ENCODE results near the gene FCHSD2. TPM values are rescaled to one million over a fixed set of nuclear protein-coding genes. Genes with fewer than 3 reads are reported as not detected.

The FCHSD2 gene
- total RNA-seq, 1 donor from 2014 or later = 43.4 TPM

DNA sequence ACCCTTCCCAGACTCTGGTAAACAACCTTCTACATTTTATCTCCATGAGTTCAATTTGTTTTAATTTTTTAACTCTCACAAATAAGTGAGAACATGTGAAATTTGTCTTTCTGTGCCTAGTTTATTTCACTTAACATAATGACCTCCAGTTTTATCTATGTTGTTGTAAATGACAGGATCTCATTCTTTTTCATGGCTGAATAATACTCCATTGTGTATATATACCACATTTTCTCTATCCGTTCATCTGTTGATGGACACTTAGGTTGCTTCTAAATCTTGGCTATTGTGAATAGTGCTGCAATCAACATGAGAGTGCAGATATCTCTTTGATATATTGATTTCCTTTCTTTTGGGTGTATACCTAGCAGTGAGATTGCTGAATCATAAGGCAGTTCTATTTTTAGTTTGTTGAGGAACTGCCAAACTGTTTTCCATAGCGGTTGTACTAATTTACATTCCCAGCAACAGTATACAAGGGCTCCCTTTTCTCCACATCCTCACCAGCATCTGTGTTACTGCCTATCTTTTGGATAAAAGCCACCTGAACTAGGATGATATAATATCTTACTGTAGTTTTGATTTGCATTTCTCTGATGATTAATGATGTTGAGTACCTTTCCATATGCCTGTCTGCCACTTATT is 234.0 kb downstream of the FCHSD2 start:
- Histone ChIP-seq H3K4me1 (no peaks in the 10 kb centered on the region), H3K27ac (replicated peaks) (no peak overlapping the region), H3K27me3 (ENCODE audit: low read depth) (no peaks in the 10 kb centered on the region), H3K36me3 (peaks cover 15% of the 10 kb centered on the region), H3K4me3 (no peak overlapping the region), H3K9me3 (replicated peaks) (peaks cover 40% of the 10 kb centered on the region)
- TF ChIP-seq, protein P1, sequence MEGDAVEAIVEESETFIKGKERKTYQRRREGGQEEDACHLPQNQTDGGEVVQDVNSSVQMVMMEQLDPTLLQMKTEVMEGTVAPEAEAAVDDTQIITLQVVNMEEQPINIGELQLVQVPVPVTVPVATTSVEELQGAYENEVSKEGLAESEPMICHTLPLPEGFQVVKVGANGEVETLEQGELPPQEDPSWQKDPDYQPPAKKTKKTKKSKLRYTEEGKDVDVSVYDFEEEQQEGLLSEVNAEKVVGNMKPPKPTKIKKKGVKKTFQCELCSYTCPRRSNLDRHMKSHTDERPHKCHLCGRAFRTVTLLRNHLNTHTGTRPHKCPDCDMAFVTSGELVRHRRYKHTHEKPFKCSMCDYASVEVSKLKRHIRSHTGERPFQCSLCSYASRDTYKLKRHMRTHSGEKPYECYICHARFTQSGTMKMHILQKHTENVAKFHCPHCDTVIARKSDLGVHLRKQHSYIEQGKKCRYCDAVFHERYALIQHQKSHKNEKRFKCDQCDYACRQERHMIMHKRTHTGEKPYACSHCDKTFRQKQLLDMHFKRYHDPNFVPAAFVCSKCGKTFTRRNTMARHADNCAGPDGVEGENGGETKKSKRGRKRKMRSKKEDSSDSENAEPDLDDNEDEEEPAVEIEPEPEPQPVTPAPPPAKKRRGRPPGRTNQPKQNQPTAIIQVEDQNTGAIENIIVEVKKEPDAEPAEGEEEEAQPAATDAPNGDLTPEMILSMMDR (IDR thresholded peaks at IDR 0.05; ENCODE audit: borderline replicate concordance) = no peak
- intact Hi-C loops (cut with micrococcal nuclease) = no loop called here
- DNase-seq = no peak

DNA sequence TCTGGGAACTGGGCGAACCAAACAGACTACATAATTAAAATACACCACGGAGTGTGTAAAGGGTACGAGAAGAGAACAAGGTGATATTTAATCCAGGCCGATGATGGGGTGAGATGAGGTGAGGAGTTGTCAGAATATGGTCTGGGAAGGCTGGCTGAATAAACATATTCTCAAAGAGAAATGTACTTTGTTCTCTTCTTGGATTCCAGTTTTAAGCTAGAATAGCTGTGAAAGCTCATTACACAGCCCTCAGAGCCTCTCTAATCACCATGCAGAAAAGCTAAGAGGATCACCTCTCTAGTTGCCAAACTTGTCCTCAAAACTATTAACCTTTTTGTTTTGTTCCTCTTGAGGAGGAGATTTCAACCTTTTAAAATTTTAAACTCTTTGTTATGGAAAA is 238.1 kb downstream of the FCHSD2 start:
- Histone ChIP-seq H3K36me3 (peaks cover 13% of the 10 kb centered on the region), H3K27ac (replicated peaks) (no peak overlapping the region), H3K4me1 (no peaks in the 10 kb centered on the region), H3K27me3 (ENCODE audit: low read depth) (no peaks in the 10 kb centered on the region), H3K9me3 (replicated peaks) (peaks cover 20% of the 10 kb centered on the region), H3K4me3 (no peak overlapping the region)
- intact Hi-C loops (cut with micrococcal nuclease) = no loop called here
- DNase-seq = no peak
- TF ChIP-seq, protein P1 (IDR thresholded peaks at IDR 0.05; ENCODE audit: borderline replicate concordance) = no peak

DNA sequence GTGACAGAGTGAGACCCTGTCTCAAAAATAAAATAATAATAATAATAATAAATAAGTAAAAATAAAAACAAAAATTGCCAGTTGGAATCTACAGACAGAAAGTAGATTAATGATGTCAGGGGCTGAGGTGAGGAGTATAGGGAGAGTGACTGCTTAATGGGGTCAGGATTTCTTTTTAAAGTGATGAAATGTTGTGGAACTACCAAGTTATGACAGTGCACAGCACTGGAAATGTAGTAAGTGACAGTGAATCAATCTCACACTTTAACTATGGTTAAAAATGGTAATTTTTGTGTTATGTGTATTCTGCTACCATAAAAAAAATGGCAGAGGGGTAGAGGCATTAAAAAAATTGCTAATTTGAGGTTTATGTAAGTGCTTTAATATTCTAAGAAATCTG is 240.7 kb downstream of the FCHSD2 start:
- peaks cover 4% of the 10 kb centered on the region for H3K9me3 ChIP-seq (replicated peaks)
- no peak overlapping the region for H3K27ac ChIP-seq (replicated peaks)
- no peaks in the 10 kb centered on the region for H3K4me1 ChIP-seq
- intact Hi-C loops (cut with micrococcal nuclease) = no loop called here
- H3K27me3 ChIP-seq (ENCODE audit: low read depth) = no peaks in the 10 kb centered on the region
- no peak for DNase-seq
- TF ChIP-seq, protein P1 (IDR thresholded peaks at IDR 0.05; ENCODE audit: borderline replicate concordance) = no peak
- H3K4me3 ChIP-seq = no peak overlapping the region
- H3K36me3 ChIP-seq = peaks cover 13% of the 10 kb centered on the region

DNA sequence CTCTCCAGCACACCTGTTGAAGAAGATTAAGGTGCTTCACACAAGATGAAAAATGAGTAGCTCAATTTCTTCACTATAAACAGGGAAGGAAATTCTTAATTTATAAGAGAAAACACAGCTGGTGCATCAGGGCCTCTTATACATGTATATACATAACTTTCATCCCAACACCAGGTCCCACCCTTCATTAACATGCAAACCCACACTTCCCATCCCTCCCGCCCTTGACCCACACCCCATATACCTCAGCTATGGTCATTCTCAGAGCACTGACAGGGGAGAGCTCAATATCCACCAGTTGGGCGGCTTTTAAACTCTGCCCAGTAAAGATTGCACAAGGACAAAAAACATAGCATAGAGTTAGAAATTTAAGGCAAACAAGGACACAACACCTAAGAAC is 242.1 kb downstream of the FCHSD2 start:
- H3K4me3 ChIP-seq = no peak overlapping the region
- no peaks in the 10 kb centered on the region for H3K4me1 ChIP-seq
- H3K36me3 ChIP-seq = peaks cover 13% of the 10 kb centered on the region
- no peak overlapping the region for H3K27ac ChIP-seq (replicated peaks)
- intact Hi-C loops (cut with micrococcal nuclease) = no loop called here
- DNase-seq = no peak
- no peaks in the 10 kb centered on the region for H3K27me3 ChIP-seq (ENCODE audit: low read depth)
- TF ChIP-seq, protein P1 (IDR thresholded peaks at IDR 0.05; ENCODE audit: borderline replicate concordance) = no peak
- H3K9me3 ChIP-seq (replicated peaks) = no peaks in the 10 kb centered on the region

DNA sequence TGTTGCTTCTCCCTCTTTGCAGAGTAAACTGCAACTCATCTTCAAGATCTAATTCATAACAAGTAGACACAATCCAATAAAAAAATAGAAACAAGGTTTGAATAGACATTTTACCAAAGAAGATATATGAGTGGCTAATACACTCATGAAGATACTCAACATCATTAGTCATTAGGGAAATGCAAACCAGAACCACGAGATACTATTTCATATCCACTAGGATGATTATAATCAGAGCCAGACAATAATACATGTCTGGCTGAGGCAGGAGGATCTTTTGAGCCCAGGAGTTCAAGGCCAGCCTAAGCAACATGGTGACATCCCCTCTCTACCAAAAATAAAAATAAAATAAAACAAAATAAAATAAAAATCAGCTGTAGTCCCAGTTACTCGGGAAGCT is 242.9 kb downstream of the FCHSD2 start:
- no peaks in the 10 kb centered on the region for H3K27me3 ChIP-seq (ENCODE audit: low read depth)
- intact Hi-C loops (cut with micrococcal nuclease) = no loop called here
- DNase-seq = no peak
- TF ChIP-seq, protein P1 (IDR thresholded peaks at IDR 0.05; ENCODE audit: borderline replicate concordance) = no peak
- H3K27ac ChIP-seq (replicated peaks) = no peak overlapping the region
- H3K4me3 ChIP-seq = no peak overlapping the region
- no peaks in the 10 kb centered on the region for H3K9me3 ChIP-seq (replicated peaks)
- peaks cover 13% of the 10 kb centered on the region for H3K36me3 ChIP-seq
- H3K4me1 ChIP-seq = no peaks in the 10 kb centered on the region

Measured in left ventricle myocardium inferior (tissue), 1 donor.